NCI-H748 (cell line): ENCODE measurements around the gene FBXO33.

Experiments
- DNase-seq: peaks from one replicate; lab custom pipeline; 2025; ENCODE audit not compliant: unreplicated experiment; lab: John Stamatoyannopoulos, UW

Gene FBXO33

GRCh38 chr14:39431416-39432178 lies 636 bp downstream of the FBXO33 start:
- peak; percentile 79 for DNase-seq

DNA sequence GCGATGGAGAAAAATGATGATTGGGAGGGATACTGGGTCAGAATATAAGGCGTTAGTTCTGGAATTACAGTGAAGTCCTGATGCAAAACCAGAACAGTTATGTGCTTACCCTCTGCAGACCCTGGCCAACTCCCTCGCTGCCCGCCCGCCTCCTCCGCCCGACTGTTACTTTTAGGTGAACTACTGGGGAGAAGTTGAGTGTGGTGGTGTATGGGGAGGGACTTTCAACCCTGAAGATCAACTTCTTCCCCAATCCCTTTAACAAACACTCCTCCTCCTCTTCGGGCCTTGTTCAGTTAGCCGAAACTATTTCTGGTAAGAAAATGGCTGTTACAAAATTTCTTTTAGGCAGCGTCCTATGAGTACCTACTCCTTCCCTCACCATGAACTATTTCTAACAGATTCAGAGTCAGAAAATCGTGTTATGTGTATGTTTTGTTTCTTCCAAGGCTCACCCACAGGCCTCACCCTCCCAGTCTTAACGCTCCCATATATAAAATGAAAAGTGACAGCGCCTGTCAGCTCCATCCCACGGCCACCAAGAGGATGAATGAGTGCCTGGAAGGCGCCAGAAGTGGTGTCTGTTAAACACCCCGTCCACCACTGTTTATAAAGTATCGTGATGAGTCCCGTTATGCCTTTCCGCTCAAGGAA lies 1.3 kb downstream of the FBXO33 start:
- DNase-seq = no peak

DNA sequence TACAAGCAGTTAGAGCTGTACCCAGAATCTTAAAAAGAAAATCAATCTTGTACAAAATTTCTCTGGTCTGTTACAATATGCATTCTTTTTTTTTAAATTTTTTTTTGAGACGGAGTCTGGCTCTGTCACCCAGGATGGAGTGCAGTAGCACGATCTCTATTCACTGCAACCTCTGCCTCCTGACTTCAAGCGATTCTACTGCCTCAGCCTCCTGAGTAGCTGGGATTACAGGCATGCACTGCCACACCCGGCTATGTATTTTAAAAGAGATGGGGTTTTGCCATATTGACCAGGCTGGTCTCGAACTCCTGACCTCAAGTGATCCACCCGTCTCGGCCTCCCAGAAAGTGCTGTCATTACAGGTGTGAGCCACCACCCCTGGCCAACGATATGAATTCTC lies 4.1 kb downstream of the FBXO33 start:
- DNase-seq = no peak

DNA sequence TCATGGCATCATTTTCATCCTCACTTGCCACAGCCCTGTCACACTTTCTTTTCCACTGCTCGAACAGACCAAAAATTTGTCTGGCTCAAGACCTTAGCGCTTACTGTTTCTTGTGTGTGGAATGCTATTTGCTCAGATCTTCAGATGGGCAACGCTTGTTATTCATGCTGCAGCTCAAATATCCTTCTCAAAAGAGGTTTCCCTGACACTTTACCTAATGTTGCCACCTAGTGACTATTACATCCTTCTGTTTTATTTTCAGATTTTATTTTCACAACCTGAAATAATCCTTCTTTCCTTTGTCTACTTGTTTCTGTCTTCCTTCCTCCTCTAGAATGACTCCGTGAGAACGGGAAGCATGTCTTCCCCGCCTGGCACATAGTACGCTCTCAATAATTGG lies 5.6 kb downstream of the FBXO33 start:
- DNase-seq = peak; percentile 43

DNA sequence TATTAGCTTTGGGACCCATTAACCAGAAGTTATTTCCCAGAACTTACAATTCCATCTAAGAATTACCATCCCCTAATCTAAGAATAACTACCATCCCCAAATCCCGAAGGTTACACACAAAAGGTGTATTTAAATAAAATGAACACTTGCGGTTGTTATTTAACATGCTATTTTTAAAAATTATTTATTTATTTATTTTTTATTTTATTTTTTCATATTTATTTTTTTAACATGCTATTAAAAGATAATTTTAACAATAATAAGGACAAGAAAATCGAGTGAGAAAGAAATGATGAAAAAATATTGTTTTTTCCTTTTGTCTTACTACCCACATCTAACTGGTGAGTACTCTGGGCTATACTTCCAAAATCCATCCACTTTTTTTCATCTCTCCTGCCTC lies 6.3 kb downstream of the FBXO33 start:
- DNase-seq = no peak

- DNase-seq = no peak
These were observed 8.4 kb downstream of the FBXO33 start for GRCh38 chr14:39423793-39424192.

DNA sequence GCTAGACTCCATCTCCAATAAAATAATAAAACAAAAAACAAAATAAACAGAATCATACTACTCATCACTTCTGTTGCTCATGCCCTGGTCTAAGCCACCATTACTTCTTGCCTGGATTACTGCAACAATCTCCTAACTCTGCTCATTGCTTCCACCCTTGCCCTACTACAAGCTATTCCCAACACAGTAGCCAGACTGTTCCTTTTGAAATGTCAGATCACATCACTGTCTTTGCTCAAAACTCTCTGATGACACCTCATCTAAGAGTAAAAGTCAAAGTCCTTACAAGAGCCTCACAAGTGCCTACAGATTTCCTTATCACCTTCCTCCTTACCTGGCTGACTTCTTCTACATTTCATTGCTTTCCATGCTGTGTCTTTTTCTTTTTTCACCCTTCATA lies 10.0 kb downstream of the FBXO33 start:
- no peak for DNase-seq

DNA sequence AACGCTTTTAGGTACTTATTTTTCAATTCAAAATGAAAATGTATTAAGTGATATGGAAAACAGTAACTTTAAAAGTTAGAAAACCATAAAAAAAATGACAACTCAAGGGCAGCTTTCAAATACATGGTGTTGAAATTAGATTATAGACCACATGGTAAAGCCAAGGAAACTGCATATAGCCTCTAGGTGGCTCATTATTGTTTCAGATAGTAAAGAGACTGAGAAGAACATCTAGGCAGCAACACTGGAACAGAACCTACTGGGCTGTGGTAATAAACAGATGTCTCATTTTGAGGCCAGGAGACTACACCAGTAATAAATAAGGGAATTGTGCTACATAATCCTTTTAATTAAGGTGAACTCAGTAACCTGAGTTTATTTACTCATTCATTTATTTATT lies 13.0 kb downstream of the FBXO33 start:
- no peak for DNase-seq

DNA sequence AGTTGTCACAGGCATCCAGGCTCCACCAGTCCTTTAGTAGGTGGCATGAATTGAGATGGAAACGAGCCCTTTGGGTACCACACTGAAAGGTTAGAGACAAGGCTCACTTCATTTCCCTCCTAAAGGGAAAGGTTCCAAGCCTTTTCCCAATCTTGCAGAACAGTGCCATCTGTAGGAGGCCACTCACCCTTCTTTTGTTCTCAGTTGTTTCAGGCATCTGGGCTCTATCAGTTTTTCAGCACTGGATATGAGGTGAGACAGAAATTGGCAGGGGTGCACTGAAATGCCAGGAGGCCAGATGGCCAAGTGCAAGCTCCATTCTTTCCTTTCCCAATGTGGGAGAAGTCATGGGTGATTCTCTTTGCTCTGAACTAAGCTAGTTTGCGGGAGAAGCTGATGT lies 15.2 kb downstream of the FBXO33 start:
- DNase-seq = peak; percentile 30

GRCh38 chr14:39416072-39416471 lies 16.2 kb downstream of the FBXO33 start:
- DNase-seq = no peak

DNA sequence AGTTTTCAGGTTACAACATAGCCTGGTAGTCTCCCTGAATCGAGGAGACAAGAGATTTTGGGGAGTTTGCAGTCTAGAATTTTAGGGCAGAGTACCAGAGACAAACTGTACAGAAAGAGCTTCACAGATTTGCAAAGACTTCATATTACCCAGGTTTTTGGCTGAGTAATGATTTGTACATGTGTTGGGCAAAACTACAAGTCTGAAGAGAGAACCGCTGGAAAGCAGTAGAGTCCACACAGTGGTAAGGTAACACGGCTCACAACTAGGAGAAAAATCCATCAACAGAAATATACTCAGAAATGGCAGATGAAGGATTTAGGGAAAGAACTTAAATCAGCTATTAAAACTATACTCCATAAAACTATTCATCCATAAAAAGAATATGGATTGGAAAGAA lies 25.7 kb downstream of the FBXO33 start:
- no peak for DNase-seq

DNA sequence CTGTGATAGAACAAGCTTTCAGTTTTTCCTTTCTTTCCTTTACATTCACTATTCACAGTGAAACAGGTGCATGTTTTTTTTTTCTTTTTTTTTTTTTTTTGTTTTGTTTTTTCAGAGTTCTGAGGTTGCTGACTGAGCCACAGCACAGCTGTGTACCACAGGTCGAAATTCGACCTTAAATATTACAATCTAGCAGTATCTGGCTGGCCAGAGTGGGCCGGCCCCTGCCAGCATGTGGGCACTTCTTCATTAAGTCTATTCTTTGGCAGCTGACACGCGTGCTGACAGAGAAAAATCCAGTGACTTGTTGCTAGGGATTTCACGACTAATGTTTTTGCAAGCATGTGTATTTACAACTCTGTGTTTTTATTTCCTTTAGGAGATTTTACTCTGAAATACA lies 33.9 kb downstream of the FBXO33 start:
- no peak for DNase-seq

- no peak for DNase-seq
These were observed 35.8 kb downstream of the FBXO33 start for GRCh38 chr14:39396448-39396847.

- DNase-seq = no peak
These were observed 36.5 kb downstream of the FBXO33 start for GRCh38 chr14:39395555-39396254.

DNA sequence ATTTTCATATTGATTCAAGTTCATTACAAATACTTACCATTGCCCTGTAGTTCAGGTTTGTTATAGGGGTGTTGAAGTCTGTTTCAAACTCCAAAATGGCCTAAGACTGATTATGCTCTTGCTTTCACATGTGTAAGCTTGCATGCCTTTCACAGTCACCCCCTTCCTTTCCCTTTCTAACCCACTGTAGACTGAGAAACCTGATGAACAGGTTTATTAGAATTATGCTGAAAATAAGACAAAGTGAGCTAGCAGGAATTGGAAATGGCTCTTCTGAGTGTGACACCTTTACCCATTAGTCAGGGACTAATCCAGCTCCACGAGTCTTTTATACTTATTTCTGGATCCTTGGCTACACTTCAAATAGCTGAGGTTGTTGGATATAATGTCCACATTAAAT lies 38.9 kb downstream of the FBXO33 start:
- DNase-seq = peak; percentile 12

DNA sequence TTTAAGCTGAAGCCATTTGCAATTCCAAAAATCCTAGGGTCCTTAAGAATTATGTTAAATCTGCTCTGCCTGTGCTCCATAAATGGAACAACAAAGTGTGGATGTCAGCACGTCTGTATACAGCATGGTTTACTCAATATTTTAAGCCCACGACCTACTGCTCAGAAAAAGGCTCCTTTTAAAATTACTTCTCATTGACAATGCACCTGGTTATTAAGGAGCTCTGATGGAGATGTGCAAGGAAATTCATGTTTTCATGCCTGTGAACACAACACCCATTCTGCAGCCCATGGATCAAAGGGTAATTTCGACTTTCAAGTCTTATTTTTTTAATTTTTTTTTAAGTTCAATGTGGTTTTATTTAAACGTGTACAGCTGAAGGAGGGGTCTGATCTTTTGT lies 48.1 kb downstream of the FBXO33 start:
- DNase-seq = no peak

DNA sequence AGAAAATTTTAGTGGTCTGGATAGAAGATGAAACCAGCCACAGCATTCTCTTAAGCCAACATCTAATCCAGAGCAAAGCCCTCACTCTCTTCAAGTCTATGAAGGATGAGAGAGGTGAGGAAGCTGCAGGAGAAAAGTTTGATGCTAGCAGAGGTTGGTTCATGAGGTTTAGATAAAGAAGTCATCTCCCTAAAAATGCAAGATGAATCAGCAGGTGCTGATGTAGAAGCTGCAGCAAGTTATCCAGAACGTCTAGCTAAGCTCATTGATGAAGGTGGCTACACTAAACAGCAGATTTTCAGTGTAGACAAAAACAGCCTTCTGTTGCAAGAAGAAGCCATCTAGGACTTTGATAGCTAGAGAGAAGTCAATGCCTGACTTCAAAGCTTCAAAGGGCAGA lies 48.5 kb downstream of the FBXO33 start:
- DNase-seq = no peak

DNA sequence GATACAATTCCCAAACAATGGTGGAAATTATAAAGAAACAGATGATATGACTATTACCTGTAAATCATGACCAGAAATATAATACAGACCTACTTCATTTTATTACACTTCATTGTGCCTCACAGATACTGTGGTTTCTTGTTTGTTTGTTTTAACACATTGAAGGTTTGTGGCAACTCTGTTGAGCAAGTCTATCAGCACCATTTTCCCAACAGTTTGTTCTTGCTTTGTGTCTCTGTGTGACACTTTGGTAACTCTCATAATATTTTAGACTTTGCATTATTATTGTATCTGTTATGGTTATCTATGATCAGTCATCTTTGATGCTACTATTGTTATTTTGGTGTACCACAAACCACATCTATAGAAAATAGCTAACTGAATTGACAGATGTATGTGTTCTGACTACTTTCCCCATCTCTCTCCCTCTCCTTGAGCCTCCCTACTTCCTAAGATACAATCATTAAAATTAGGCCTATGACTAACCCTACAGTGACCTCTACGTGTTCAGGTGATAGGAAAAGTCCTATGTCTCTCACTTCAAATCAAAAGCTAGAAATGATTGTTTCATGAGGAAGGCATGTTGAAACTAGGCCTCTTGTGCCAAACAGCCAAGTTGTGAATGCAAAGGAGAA lies 49.1 kb downstream of the FBXO33 start:
- no peak for DNase-seq

DNA sequence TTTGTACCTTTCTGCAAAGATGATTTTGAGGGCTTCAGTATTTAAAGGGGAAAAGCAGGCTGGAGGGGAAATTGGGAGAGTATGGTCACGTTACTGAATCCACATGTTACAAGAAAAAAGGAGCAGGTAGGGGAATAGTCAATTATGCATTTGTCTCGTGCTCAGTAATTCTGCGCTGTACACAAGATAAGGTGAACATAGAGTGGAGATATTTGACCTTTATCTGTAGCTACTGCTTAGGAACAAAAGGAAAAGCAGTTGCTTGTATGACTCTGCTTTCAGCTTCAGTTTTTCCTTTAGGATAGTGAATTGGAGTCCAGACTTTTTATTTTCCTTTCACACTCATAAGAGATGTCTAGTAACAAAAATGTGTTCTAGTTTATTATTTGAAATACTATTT lies 49.8 kb downstream of the FBXO33 start:
- DNase-seq = no peak

DNA sequence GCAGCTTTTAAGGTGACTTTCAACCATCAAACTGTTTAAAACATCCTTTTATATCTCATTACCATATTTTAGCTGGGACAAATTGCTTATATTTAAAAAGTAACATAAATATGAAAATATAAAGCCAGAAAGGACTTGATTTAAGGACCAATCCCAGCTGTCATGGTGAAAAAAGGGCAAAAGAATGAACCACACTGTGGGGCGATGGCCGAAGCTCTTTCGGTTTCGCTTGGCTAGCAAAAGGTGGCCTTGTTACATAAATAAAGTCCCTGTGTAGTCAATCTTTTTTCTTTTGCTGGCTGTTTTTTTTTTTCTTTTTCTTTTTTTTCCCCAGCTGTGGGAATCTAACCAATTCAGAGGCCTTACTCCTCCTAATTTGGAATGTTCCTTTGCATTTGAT lies 50.9 kb downstream of the FBXO33 start:
- no peak for DNase-seq

- DNase-seq = no peak
These were observed 55.4 kb downstream of the FBXO33 start for GRCh38 chr14:39376667-39377403.
